Measurements from ENCODE around the gene SORCS2.

The SORCS2 gene

DNA sequence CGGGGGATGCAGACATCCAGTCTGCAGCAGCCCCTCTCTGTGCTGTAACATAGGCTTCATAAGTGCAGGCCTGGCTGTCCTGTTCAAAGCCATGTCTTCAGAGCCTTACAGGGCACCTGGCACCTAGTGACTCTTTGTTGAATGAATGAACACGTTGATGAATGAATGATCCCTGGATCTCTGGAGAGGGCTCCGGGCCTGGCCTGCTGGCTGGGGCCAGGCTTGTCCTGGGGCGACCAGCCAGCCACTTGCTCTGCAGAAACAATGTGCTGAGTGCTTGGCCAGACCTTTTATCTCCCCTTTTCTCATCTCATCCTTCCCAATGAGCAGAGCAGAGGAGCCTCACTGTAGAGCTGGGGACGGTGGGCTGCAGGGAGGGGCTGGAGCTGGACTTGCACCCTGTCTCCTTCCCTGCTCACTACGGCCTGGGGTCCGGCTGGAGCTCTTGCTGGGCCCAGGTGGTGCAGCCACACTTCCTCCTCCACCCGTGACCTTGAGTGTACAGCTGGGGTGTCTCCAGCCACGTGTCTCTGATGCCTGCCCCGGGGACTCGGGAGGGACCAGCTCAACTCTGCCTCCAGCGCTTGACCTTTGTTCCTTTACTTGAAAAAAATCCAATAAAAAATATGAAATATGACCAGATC, 164.5 kb downstream of the SORCS2 start:
- DNase-seq (ENCODE audit: low read depth), result no peak

DNA sequence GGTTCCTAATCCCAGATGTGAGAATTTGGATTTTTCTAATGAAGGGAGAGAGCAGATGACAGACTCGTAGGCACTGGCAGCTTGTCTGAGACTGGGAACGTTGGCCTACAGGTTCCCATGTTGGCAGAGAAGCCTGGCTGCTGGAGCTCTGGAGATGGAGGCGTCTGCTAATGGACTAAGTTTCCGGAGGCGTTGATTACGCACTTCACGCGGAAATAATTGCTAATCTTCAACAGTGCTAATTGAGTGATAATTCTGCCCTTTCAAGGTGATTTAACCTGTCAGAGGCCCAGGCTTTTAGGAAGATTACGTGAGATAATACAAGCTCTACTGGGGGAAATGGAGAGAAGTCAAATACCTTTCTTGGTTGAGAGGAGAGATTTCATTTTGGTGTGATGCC, 165.0 kb downstream of the SORCS2 start:
- DNase-seq (ENCODE audit: low read depth), result no peak

- no peak for DNase-seq (ENCODE audit: low read depth)
Measured at GRCh38 chr4:7358100-7358735, 165.9 kb downstream of the SORCS2 start.

- no peak for DNase-seq (ENCODE audit: low read depth)
Measured at GRCh38 chr4:7359400-7360062, 167.2 kb downstream of the SORCS2 start.

DNA sequence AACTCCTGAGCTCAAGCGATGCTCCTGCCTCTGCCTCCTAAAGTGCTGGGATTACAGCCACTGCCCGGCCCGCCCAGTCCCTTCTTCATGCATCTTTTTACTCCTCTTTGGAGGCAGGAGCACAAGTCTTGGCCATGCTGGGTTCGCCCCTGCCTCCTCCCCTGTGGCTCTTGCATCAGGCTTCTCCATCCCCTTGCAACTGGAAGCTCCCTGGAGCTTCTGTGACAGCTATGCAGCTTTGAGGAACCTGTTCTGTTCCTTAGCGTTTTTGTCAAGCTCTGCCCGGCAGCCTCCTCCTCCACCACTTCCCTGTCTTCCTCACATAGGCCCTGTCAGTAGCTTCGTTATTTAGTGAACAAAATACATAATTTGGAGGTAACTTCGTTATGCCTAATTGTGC, 168.5 kb downstream of the SORCS2 start:
- DNase-seq (ENCODE audit: low read depth), result no peak

- no peak for DNase-seq (ENCODE audit: low read depth)
Measured at GRCh38 chr4:7361280-7361895, 169.1 kb downstream of the SORCS2 start.

- no peak for DNase-seq (ENCODE audit: low read depth)
Measured at GRCh38 chr4:7362341-7362740, 170.0 kb downstream of the SORCS2 start.

DNA sequence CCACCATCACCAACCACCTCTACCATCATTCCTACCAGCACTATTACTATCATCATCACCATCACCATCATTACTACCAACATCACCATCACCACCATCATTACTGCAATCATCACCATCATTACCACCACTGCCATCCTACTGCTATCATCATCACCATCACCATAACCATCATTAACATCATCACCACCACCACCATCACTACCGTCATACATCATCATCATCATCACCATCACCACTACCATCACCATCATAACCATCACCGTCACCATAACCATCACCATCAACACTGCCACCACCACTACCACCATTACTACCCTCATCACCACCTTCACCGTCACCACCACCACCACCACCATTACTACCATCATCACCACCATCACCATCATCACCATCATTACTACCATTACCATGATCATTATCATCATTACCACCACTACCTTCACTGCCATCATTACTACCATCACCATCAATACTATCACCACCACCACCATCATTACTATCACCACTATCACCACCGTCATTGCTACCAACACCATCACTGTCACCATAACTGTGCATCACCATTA, 170.6 kb downstream of the SORCS2 start:
- DNase-seq (ENCODE audit: low read depth), result no peak

DNA sequence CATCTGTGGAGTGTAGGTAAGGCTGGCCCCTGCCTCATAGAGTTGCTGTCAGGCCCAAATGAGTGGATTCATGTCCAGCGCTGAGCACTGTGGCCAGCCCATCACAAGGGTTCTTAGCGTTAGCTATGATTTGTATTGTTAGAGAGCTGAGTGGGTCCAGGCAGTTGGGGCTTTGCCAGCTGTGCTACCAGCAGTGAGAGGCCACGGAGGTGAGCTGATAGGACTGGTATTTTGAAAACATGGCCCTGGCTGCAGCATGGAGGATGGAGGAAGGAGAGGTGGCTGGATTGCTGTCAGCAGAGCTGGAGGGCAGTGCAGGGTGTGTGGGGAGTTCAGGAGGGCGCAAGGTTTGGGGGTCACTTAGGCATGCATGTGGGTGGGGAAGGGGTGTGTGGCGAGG, 172.6 kb downstream of the SORCS2 start:
- DNase-seq (ENCODE audit: low read depth), result no peak

DNA sequence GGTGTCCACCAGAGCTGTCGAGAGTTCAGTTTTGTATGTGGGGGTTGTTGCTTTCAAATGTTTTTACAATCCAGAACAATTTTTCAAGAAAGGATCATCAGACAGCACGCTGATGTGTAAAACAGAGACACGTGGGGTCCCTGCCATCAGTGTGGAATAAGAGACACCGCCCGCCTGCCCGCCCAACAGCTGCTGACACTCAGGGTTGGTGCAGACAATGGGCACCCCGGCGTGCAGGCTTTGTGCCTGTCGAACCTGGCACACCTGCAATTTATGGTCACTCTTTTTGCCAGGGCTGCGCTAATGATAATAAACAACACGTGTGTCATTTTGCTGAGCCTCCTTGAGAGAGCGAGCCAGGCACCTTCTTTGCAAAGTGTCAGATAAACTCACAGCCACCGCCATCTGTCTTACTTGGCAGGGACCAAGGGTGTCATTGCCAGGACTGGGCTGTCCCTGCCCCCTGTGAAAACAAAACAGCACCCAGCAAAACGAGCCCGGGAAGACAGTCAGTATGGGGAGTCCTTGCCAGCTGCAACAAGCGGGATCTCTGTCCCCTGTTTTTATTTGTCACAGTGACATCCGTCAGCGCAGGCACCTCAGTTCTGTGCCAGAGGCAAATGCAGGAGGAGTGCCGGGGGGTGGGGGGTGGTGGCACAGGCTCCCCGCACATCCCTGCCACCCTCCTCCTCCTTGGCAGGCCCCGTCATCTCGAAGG, 173.3 kb downstream of the SORCS2 start:
- no peak for DNase-seq (ENCODE audit: low read depth)

DNA sequence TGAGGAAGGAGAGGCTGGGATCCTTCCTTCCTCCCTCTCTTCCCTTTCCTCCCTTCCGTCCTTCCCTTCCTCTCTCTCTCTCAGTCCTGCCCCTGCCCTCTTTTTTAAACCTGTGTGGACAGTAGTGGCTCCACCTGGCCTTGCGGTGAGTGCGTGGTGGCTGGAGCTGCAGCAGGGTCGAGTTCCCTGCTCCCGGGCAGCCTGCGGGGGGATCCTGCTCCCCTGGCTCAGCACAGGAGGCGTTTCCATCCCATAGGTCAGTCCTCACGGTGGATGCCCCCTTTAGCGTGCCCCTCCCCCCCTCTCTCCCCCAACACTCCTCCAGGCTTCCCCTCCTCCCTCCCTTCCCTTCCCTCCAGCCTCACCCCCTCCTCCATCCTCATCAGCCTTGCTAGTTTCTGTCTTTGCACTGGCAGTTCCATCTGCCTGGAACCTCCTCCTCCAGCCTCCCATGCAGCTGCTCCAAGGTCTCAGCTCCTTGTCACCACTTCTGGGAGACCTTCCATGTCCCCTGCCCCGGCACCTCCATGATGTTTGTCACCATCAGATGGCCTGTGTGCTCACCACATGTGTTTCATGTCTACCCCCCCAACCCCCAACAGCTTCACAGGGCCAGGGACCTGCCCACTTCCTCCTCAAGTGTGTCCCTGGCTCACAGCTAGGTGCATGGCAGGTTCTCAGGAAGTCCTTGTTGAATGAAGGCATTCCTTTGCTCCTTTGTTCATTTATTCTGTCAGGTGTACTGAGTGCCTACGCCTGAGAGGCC, 174.0 kb downstream of the SORCS2 start:
- no peak for DNase-seq (ENCODE audit: low read depth)

DNA sequence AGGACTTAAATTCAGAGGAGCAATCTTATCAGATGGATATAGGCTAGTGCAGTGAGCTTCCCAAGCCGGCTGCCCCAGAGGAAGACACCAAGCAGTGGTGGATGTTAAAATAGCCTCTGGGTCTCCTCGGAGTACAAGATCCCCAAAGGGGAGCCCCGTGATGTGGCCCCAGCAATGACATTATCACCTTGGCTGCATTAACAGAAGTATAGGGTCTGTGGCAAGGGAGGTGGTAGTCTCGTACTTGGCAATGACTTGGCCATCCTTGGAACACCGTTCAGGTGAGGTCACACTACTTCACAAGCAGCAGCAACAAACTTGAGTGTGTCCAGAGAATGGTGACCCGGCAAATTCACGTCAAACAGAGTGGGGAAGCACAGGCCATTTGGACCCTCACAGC, 174.6 kb downstream of the SORCS2 start:
- no peak for DNase-seq (ENCODE audit: low read depth)

- no peak for DNase-seq (ENCODE audit: low read depth)
Measured at GRCh38 chr4:7367406-7367805, 175.1 kb downstream of the SORCS2 start.

DNA sequence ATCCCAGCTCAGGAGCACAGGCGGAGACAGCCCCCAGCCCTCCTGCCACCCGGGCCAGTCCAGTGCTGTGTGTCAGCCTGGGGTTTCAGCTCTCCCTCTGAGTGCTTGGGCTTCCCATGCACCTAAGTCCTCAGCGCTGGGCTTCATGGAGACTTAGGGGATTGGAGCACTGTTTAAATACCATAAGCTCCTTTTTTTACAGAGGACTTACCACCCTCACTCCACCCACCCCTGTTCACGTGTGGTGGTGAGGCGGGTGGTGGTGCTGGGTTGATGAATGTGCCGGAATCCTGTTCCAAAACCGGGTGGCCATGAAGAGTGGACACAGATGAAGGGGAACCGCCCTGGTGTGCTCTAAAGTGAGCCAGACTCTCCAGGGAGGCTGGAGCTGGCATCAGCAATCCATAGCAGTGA, 175.5 kb downstream of the SORCS2 start:
- DNase-seq (ENCODE audit: low read depth), result no peak

DNA sequence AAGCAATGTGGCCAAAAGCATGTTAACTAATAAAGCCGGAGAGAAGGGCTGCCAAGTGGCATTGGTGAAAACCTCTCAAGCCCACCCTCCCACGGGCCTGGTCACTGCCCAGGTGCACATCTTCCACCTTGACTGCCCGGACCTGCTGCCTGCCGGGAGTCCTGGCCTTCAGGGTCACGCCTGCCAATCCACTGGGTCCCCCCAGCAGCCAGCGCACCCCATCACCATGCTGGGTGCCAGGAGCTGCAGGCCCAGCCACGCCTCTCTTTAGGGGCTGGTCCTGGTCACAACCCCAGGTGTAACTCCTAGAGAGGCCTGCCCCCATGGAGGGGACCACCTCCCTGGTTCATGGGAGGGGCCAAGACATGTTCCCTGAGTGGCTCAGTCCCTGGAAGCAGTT, 176.0 kb downstream of the SORCS2 start:
- DNase-seq (ENCODE audit: low read depth), result no peak

DNA sequence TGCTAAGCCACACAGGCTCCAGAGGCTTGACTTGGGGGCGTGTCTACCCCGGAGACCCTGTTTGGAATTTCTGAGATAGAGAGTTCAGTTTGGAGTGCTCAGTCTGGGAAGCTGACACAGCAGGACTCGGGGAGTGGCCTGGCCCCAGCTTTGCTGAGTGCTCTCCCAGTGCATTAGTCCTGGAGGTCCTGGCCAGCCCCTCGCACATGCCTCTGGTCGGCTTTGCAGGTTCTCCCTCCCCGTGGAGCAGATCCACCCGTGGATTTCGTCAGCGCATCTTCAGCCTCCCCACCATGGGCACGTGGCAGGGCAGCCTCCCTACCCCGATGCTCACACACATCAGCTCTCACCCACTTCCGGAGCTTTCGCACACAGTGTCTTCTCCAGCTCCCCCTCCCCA, 177.2 kb downstream of the SORCS2 start:
- DNase-seq (ENCODE audit: low read depth), result no peak

GRCh38 chr4:7370038-7370437, 177.7 kb downstream of the SORCS2 start:
- no peak for DNase-seq (ENCODE audit: low read depth)

DNA sequence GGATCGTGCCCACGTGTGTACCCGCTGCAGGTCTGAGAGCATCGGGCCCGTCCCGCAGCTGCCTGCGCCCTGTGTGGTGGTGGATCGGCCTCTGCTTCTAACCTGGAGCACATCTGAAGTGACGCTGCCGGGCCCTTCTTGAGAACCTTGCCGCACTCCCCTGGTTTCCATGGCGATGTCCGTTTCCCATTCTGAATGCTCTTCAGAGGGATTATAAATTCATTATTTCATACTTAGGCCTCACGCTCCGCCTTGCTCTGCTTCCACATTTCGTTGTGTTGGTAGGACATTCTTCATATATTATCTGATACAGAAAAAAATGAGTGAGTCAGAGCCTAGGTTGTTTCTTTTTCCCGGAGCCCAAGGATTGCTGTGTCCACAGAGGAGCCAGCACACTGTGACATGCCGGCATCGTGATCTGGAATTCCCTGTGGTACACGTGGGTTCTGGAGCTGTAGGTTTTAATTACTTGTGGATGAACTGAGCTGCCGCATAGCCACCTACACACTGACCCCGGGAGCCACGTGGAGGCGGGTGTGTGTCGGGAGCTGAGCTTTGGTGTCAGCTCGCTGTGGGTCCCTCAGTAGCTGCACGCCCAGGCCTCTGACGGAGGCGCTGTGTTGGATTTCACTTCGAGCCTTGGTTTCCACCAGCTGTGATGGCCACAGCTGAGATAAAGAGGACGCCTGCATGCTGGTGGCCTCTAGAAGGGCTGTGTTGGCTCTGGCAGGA, 179.0 kb downstream of the SORCS2 start:
- no peak for DNase-seq (ENCODE audit: low read depth)

GRCh38 chr4:7372673-7373072, 180.3 kb downstream of the SORCS2 start:
- DNase-seq (ENCODE audit: low read depth), result no peak

GRCh38 chr4:7374571-7374970, 182.2 kb downstream of the SORCS2 start:
- no peak for DNase-seq (ENCODE audit: low read depth)

- DNase-seq (ENCODE audit: low read depth), result no peak
Measured at GRCh38 chr4:7375427-7375826, 183.1 kb downstream of the SORCS2 start.

All from stimulated activated CD8-positive, alpha-beta memory T cell treated with anti-CD3 and anti-CD28 coated beads, Interleukin-15, amount 100 ng/mL, for 24 hours (primary cell).